HTERT RPE-1 (cell line): ENCODE results near the gene RAI14.

Experiments
- in situ Hi-C: fragments of 300-500 bp; cut with MboI; formaldehyde crosslinking; loops from 4 replicates; pipeline ENCODE4 v1.14.3; 2020; ENCODE audit warnings: low sequenced_read_pairs

RAI14 gene

DNA sequence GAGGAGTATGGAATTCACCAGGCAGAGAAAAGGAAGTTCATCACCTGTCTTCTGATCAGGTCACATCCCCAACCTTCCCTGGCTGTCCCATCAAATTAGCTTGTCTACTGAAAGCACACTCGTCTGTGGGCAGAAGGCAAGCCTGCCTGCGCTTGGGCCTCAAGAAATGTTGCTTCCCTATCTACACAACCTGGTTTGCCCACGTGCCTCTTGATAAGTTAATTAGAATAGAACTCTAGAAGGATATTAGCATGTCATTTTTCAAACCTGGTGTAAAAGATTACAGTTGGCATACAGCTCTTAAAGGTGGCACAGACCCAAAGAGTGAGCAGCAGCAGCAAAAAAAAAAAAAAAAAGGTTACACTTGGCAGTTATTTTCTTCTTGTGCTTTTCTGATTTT lies 188.0 kb downstream of the RAI14 start:
- in situ Hi-C loops: no loop called here

DNA sequence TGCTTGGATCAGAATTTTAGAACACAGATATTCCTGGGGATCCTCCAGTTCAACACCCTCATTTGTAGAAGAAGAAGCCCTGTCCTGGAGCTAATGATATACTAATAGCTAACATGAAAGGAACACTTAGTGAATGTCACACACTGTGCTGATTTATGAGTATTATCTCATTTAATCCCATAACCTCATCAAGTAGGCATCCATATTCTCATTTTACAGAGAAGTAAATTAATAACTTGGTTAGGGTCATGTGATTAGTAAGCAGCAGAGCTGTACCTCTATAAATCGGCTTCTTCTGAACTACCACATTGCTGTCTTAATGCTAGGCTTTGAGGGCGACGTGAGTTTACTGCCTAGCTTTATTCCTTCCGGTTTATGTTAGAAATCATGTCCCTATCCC lies 188.9 kb downstream of the RAI14 start:
- in situ Hi-C loops: no loop called here

DNA sequence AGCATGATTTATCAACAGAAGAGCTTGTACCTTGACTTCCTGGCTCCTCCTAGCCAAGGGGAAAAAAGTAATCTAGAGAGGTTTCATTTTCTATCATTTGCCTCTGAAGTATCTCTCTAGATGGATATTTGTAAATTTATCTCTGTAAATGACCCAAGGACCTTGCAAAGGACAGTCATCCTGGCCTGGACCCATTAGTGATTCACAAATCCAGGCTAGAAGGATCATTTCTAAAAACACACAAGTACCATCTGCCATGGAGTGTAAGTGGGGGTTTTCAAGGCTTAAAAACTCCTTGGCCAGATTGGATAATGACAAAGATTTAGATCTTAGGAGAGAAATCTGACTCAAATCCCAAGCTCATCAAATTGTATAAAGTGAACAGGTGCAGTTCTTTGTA lies 190.9 kb downstream of the RAI14 start:
- in situ Hi-C loops: no loop called here

DNA sequence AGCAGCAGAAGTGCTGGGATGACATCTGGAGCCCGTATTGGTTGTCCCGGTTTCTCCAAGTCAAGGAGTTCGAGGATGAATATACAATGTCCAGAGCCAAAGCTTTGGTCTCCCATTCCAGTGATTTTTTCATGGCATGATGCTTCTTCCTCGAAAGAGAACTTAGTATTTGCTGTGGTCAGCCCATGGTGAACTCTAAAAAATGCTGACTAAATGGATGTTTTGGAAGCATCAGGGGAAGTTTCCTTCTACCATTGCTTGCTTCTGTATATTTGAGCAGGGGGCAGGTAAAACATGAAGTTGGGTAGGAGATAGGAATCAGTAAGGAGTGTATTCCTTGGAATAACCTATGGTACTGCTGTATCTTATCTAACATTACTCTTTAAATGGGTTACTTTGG lies 191.4 kb downstream of the RAI14 start:
- in situ Hi-C loops: no loop called here

DNA sequence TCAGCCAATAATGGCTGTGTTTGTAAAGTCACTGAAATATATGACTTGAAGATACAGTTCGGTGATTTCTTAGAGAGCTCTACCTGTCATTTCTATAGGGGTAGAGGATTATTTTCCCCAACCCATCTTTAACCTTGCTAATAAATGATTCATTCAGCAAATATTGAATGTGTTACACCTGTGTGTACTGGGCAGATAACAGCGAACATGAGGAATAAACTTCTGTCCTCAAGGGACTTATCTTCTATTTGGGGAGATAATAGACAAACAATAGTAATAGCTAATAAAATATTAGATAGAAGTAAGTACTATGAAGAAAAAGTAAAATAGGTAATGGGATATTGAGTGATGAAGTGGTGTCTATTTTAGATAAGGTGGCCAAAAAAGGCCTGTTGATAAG lies 192.1 kb downstream of the RAI14 start:
- in situ Hi-C loops: no loop called here

DNA sequence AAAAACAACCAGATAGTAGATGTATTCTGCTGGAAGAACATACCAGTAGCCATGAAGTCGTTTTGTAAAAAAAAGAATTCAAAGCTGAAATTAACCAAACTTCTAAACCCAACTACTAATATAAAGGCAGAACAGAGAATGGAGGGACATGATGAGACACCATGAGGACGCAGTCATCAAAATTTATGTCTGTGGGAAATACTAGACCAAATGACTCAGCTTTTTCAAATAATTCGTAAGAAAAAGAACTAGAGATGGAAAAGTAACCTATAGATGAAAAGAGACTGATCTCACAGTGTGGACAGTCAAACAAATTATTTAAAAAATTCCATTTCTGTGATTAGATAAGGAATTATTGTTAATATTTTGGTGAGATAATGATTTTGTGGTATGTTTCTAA lies 193.1 kb downstream of the RAI14 start:
- in situ Hi-C loops: no loop called here

DNA sequence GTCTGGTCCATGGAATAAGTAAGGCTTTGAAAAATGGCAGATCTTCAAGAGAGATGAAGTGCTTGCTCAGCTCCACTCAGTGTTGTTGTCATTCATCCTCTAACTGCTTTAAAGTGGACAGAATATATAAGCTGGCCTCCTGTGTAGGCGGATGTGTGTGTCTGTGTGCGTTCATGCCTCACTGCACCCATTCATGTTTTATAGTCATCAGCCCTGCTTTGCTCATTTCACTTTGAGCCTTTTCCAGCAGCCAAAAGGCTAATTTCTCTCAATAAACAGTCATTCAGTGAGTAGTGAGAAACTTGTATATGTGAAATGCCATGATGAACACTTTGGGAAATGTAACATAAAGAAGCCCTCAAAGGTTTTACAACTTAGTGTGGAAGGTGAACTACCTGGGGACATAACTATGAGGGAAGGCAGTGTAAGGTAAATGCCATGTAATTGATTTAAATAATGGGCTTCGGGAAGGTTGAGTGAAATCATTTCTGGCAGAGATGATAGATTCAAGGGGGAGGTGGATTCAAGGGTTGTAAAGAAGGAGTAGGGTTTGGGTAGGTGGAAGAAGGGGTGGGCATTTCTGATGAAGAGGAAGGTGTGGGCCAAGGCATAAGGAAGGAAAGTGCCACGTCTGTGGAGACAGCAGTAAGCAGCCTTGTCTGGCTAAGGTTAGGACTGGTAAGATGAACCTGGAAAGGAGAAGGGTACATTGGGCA lies 198.5 kb downstream of the RAI14 start:
- in situ Hi-C loops: no loop called here

DNA sequence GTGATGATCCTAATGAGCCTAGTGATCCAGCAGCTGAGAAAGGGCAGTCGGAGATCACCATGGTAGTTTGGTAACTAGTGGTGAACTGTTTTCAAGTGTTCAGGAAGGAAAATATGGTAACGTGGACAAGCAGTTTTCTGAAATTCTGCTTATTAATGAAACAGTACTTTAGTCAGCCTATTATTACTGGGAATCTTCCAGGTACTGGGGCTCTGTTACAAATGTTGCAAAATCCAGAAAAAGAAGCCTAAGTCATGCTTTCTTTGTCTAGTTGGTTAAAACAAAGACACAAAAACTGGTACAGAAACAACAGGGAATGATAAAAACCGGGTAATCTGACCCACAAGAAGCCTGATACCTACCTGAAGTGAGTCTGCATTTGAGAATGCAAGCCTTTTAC lies 201.0 kb downstream of the RAI14 start:
- in situ Hi-C loops: no loop called here

DNA sequence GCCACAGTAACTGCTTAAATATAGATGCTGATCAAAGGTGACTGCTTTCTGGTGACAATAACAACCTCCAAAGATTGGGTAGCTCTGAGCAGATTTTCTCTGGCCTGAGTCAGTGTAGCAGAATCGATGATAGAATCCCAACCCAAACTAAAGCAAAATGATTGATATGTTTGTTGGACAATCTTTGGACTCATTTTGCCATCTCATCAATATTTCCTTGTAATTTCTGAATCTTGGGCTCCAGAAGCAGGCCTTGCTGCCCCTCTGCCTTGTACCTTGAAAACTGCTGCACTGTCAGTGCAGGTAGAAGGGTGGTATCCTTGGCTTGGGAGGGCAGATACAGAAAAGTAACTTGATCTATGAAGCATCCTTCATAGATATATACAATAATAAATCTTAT lies 201.8 kb downstream of the RAI14 start:
- in situ Hi-C loops: no loop called here

DNA sequence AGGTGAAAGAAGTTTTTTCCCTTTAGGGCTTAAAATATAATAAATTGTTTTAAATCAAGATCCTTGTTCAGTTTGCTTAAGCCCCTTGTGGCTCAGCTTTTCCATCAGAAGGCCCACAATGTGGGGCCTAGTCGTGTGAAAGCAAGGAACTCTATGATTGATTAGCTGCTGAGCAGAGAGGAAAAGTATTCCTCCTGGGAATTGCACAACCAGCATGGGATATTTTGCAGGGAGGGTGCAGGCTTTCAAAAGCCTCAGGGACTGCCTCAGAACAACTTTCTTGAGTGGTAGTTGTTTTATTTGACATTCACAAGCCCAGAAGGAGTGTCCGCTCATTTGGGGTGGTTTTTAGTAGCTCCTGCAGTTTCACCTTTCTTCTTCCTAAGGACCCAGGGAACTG lies 202.7 kb downstream of the RAI14 start:
- in situ Hi-C loops: no loop called here

DNA sequence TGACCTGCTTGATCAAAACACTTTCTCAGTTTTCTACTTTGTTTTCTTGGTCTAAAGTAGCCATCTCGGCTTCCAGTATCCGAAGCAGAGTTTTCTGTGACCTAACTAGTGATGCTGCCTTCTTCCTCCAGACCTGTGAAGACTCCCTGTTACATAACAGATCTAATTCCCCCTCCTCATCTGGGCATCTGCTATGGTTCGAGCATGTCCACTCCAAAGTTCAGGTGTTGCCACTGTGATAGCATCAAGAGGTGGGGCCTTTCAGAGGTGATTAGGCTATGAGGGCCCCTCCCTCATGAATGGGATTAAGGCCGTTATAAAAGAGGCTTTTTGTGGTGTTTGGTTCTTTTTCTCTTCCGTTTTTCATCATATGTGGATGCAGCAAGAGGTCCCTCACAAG lies 203.1 kb downstream of the RAI14 start:
- in situ Hi-C loops: no loop called here

DNA sequence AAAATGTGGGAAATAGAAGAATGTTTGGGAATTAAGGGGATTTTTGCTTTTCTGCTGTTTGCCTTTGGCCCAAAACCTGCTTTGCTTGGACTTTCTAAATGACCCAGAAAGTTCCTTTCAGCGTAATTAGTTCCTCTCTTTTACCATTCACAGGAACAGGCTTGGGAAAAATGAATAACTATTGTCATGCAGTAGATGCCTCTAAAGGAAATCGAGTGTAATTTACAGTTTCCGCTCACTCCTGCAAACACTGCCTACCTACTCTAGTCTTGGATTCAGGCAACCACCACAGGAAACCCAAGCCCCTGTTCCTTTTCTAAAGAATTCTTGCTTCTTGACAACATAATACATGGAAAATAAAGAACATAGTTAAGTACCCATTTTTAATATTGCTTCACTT lies 207.8 kb downstream of the RAI14 start:
- in situ Hi-C loops: no loop called here

DNA sequence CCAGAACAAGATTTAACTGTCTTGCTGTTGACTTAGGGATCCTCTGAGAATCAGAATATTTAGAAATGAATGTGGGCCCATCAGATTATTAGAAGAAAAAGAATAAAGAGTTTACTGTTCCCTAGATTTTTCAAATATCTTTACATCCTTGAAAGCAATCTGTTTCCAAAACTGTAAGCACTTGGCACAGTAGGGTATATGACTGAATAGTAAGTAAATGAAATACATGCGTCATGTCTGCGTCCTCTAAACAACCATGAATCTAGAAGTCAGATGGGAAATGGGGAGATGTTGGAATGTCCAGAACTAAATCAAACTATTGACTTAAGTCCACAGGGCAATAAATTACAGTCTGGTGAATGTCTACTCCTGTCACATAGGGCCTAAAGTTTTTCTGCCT lies 209.0 kb downstream of the RAI14 start:
- in situ Hi-C loops: no loop called here

DNA sequence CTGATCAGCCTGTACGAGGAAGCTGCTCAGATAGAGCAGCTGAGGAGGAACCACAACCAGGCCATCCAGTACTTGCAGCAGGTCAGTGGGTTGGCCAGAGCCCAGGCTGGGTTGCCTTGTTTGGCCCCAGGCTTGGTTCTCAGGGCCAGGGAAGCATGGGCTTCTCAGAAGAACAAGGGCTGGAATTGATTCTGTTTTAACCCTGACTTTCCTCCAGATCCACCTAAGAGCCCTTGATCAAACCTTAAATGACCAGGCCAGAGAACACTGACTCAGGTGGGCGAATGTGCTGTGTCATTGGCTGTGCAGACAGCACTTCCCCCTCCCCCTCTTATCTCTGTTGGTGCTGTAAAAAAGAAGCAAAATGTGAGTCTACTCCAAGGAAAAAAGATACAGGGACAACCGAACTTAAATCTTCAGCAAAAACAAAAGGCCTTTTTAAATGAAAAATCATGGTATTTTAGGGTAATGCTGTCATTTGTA lies 210.9 kb downstream of the RAI14 start:
- in situ Hi-C loops: no loop called here

DNA sequence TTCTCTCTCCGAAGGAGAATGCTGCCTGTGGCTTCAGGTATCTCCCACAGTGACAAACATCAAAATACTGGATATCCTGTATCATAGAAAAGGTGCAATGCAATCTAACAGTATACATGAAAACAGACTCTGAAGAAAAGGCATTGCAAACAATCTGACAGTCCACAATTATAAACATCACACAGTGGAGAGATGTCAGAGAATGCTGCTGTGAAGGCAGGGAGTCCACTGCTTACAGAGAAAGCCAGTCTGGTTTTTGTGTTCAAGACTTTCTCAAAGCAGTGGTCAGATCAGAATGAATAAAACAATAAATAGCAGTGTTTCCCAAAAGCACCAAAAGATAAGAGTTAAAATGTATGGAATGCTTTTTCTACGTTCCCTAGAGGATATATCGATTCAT lies 211.5 kb downstream of the RAI14 start:
- in situ Hi-C loops: no loop called here

DNA sequence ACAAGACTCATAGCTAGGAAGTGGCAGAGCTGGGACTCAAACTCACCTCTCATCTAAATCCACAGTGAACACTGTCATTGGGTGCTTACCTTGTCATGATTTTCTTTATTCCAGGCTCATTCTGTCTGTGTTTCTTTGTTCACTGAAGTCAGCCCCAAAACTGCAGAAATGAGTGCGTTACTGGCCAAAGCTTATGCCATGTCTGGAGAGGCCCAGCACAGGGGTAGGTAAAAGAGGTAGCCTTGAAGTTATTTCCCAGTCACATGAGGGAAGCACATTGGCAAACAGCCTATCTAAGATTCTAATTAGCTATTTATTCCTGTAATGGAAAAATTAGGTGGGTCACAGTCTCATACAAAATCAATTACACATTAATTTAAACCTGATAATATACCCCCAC lies 212.7 kb downstream of the RAI14 start:
- in situ Hi-C loops: no loop called here

DNA sequence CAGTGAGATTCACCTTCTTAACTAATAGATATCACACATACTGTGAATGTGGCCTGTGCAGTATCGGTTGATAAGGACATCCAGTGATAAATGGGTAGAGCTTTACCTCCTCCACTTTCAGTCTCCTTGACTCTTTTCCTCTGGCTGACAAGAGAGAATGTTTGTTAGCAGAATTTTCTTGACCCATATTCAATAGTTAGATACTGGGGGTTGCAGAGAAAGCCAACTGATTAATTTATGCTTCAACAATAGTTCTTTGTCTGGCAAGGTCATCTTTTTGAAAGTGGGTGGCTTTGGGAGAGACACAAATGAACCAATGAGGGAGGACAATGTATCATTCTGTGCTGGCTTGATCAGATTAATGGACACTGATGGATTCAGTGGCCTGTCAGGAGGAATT lies 213.1 kb downstream of the RAI14 start:
- in situ Hi-C loops: no loop called here

DNA sequence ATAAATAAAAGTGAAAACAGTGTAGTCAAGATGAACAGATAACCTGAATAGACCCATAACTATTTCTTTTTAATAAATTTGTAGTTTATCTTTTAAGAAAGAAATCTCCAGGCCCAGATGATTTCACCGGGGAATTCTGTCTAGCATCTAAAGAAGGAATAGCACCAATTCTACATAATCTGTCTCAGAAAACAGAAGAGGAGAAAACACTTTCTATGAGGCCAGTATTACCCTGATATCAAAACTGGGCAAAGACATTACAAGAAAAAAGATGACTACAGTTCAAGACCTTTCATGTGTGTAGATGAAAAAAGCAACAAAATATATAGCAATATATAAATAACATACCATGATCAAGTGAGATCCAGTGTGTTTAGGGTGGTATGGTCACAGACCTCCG lies 214.3 kb downstream of the RAI14 start:
- in situ Hi-C loops: no loop called here

DNA sequence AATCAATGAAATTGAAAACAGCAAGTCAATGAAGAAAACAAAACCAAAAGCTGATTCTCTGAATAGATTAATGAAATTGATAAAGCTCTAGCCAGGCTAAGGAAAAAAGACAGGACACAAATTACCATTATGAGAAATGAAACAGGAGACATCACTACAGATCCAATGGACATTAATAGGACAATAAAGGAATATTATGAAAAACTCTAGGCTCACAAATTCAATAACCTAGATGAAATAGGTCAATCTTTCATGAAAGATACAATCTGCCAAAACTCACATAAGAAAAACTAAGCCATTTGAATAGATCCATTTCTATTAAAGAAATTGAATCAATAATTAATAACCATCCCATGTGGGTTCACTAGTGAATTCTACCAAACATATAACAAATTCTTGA lies 220.1 kb downstream of the RAI14 start:
- in situ Hi-C loops: no loop called here

DNA sequence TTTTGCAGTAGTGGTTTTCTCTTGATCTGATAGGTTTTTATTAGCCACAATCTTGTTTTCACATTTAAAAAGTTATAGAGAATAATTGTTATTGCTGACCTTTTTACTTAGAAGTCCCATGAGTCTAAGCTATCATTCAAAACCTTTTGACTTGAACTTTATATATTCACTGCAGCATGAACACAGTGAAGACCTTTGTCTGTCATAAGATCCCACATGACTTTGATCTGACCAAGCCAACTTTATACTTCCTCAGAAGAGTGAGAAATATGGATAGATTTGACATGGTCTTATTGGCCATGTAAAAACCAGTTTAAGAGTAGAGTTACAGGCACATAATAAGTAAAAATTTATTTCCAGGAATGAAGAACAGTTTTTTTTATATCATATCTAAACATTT lies 225.1 kb downstream of the RAI14 start:
- in situ Hi-C loops: no loop called here
